Lung (tissue), 12 donors: ENCODE data around the gene SLC24A5. TPM values are rescaled to one million over a fixed set of nuclear protein-coding genes. Genes with fewer than 3 reads are reported as not detected.

ENCODE experiments used
- ATAC-seq: fragments of 200-7000 bp; cut with Tn5 transposase; one replicate; pipeline ENCODE4 v1.9.1; 2020; ENCODE audit warnings: moderate number of reproducible peaks; ENCODE audit not compliant: insufficient read depth, low FRiP score
- DNase-seq, 3 donors: peaks; one replicate each; pipeline ENCODE4 v3.0.0-alpha.2; 2013 to 2017
- H3K27ac ChIP-seq, 2 donors: one replicate each; pipeline ENCODE4 v1.5.1; 2013; ENCODE audit warnings: mild to moderate bottlenecking in 2 of 2, moderate library complexity in 2 of 2, control low read depth in 1 of 2, inconsistent platforms in 1 of 2, low read depth in 1 of 2, low read length in 1 of 2
- H3K27me3 ChIP-seq, 3 donors: one replicate each; pipeline ENCODE4 v1.5.1; 2013; ENCODE audit warnings: low read length in 2 of 3; ENCODE audit not compliant: control insufficient read depth in 3 of 3, insufficient read depth in 3 of 3
- H3K36me3 ChIP-seq, 4 donors: one replicate each; pipeline ENCODE4 v1.5.1; 2013; ENCODE audit warnings: low read length in 4 of 4, mild to moderate bottlenecking in 1 of 4, moderate library complexity in 1 of 4; ENCODE audit not compliant: control insufficient read depth in 4 of 4, insufficient read depth in 4 of 4
- H3K4me1 ChIP-seq, 5 donors: one replicate each; pipeline ENCODE4 v1.5.1; 2013; ENCODE audit warnings: low read length in 5 of 5, mild to moderate bottlenecking in 2 of 5, moderate library complexity in 1 of 5; ENCODE audit not compliant: control insufficient read depth in 5 of 5, insufficient read depth in 5 of 5
- H3K4me3 ChIP-seq: one replicate; pipeline ENCODE4 v1.5.1; 2013; ENCODE audit warnings: mild to moderate bottlenecking, control low read depth, moderate library complexity
- H3K9ac ChIP-seq, 2 donors: one replicate each; pipeline ENCODE4 v1.5.1; 2013; ENCODE audit warnings: low read length in 2 of 2, control low read depth in 1 of 2; ENCODE audit not compliant: insufficient read depth in 1 of 2
- H3K9me3 ChIP-seq, 4 donors: one replicate each; pipeline ENCODE4 v1.5.1; 2013; ENCODE audit warnings: low read length in 3 of 4, mild to moderate bottlenecking in 1 of 4, moderate library complexity in 1 of 4; ENCODE audit not compliant: control insufficient read depth in 4 of 4, insufficient read depth in 3 of 4
- CTCF ChIP-seq: IDR thresholded peaks from 2 replicates; pipeline ENCODE4 v1.5.1; 2012; ENCODE audit warnings: mild to moderate bottlenecking; ENCODE audit errors: control extremely low read depth, extremely low read depth
- WGBS, 2 donors: extraction: QIAGEN DNeasy Blood & Tissue Kit; methylation state at CpG; one replicate each; pipeline ENCODE4 v1.1.7; 2013; 5-methylcytosine and 5-hydroxymethylcytosine counted together
- polyA plus RNA-seq, 2 donors: library from polyadenylated mRNA; stranded (reverse); fragments of 200-250 nt; gene quantifications; one replicate each; pipeline ENCODE4 v1.2.1, GENCODE V29; 2013
- total RNA-seq, 2 donors: library from RNA; depleted of rRNA in 1 of 2; stranded (reverse); fragments of >200 nt in 1 of 2; gene quantifications; one replicate each; pipeline ENCODE4 v1.2.1, GENCODE V29; 2014 to 2021
- donor health status: control.
- donor health status: control.
- donor health status: Bipolar disorder and iron deficiency.
- donor health status: healthy.
- donor health status: DM: yes; HTN: yes; CAD: no.

Gene SLC24A5
- total and polyA plus RNA-seq, 4 donors, result 0.05 to 0.10 TPM; not detected in 2

- Histone ChIP-seq H3K27ac (no peak overlapping the region), H3K4me3 (no peak overlapping the region), H3K9ac (no peak overlapping the region), H3K27me3 (no peaks in the 10 kb centered on the region), H3K4me1 (peaks cover 0 to 3% (median 0%) of the 10 kb centered on the region in 5 donors), H3K36me3 (no peaks in the 10 kb centered on the region), H3K9me3 (no peaks in the 10 kb centered on the region)
- ATAC-seq (no peak), DNase-seq (no peak)
- TF ChIP-seq CTCF, result no peak
- 82 to 87% methylated on average over 6 of the region's 6 CpGs for WGBS, 2 donors
Measured at GRCh38 chr15:48102167-48102566, 18.6 kb upstream of the SLC24A5 start.

- Histone ChIP-seq H3K27ac (no peak overlapping the region), H3K9ac (no peak overlapping the region), H3K4me3 (no peak overlapping the region), H3K36me3 (no peaks in the 10 kb centered on the region), H3K9me3 (no peaks in the 10 kb centered on the region), H3K4me1 (peaks cover 0 to 3% (median 0%) of the 10 kb centered on the region in 5 donors), H3K27me3 (no peaks in the 10 kb centered on the region)
- no peak for ATAC-seq
- 72 to 88% methylated on average over 5 of the region's 5 CpGs for WGBS, 2 donors
- no peak for TF ChIP-seq CTCF
- peak in 1 of 3 donors; percentile 11 for DNase-seq
Measured at GRCh38 chr15:48103647-48104046, 17.1 kb upstream of the SLC24A5 start.

- no peak for TF ChIP-seq CTCF
- DNase-seq, result no peak
- WGBS, 2 donors, result 41 to 47% methylated on average over 2 of the region's 2 CpGs
- H3K27ac ChIP-seq, result no peak overlapping the region
- H3K36me3 ChIP-seq, result no peaks in the 10 kb centered on the region
- no peak overlapping the region for H3K9ac ChIP-seq
- peaks cover 0 to 3% (median 0%) of the 10 kb centered on the region in 5 donors for H3K4me1 ChIP-seq
- H3K9me3 ChIP-seq, result no peaks in the 10 kb centered on the region
- no peak for ATAC-seq
- H3K4me3 ChIP-seq, result no peak overlapping the region
- no peaks in the 10 kb centered on the region for H3K27me3 ChIP-seq
Measured at GRCh38 chr15:48105936-48106335, 14.9 kb upstream of the SLC24A5 start.

- ATAC-seq, result no peak
- no peak overlapping the region for H3K4me3 ChIP-seq
- no peaks in the 10 kb centered on the region for H3K36me3 ChIP-seq
- no peaks in the 10 kb centered on the region for H3K9me3 ChIP-seq
- H3K4me1 ChIP-seq, result no peaks in the 10 kb centered on the region
- 92 to 93% methylated on average over 4 of the region's 4 CpGs for WGBS, 2 donors
- no peak for TF ChIP-seq CTCF
- peaks cover 0 to 3% (median 0%) of the 10 kb centered on the region in 3 donors for H3K27me3 ChIP-seq
- DNase-seq, result no peak
- no peak overlapping the region for H3K9ac ChIP-seq
- no peak overlapping the region for H3K27ac ChIP-seq
Measured at GRCh38 chr15:48109212-48109611, 11.6 kb upstream of the SLC24A5 start.
